AG10803 (cell line): ENCODE measurements around the gene PRR20D.
"Not testable (repeated sequence)": the region's sequence is repeated elsewhere in the genome, so short reads cannot be mapped to it uniquely, and the experiment has no call there.

Experiments used
- DNase-seq: peaks from one replicate; pipeline ENCODE4 v3.0.0; 2010; ENCODE audit warnings: low read depth
- H3K4me3 ChIP-seq: 2 replicates; pipeline ENCODE4 v1.5.1; 2011; ENCODE audit warnings: mild to moderate bottlenecking, low read length, control low read depth
- TF ChIP-seq, protein P1 (sequence below): conservative IDR thresholded peaks from 2 replicates; pipeline ENCODE4 v1.5.1; 2011; ENCODE audit warnings: mild to moderate bottlenecking, low read length, control low read depth, inconsistent platforms

The PRR20D gene

DNA sequence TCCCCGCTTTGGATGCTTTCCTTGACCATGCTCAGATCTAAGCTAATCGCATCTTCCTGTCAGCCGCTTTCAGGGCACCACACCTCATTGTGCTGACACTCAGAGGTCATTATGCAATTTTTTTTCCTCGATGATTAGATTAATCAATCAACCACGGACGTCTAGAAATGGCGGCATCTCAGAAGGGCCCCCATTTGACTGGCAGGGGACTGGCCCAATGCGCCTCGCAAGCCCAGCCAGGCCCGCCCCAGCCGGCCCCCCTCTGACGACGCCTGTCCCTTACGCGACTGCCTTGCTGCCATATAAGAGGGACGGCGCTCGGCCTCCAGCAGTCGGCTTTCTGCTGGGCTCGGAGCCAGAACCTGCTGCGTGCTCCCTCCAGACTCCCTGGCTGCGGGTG lies at the start of gene PRR20D:
Gene PRR20D, plus strand, starts transcription at position 301 of the 400 bp plus-strand sequence. CDS start 387 bp downstream, outside the sequence.
- DNase-seq, H3K4me3 ChIP-seq: not testable (repeated sequence)

DNA sequence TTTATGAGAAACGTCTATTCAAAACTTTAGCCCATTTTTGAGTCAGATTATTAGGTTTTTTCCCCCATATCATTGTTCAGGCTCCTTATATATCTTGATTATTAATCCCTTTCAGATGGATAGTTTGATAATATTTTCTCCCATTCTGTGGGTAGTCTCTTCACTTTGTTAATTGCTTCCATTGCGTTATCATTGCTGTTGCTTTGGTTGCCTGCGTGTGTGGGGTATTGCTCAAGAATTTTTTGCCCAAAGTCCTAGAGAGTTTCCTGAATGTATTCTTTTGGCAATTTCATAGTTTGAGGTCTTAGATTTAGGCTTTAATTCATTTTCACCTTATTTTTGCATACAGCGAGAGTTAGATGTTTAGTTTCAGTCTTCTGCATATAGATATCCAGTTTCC lies 45.5 kb upstream of the PRR20D start:
- H3K4me3 ChIP-seq = no peak overlapping the region
- TF ChIP-seq, protein P1, sequence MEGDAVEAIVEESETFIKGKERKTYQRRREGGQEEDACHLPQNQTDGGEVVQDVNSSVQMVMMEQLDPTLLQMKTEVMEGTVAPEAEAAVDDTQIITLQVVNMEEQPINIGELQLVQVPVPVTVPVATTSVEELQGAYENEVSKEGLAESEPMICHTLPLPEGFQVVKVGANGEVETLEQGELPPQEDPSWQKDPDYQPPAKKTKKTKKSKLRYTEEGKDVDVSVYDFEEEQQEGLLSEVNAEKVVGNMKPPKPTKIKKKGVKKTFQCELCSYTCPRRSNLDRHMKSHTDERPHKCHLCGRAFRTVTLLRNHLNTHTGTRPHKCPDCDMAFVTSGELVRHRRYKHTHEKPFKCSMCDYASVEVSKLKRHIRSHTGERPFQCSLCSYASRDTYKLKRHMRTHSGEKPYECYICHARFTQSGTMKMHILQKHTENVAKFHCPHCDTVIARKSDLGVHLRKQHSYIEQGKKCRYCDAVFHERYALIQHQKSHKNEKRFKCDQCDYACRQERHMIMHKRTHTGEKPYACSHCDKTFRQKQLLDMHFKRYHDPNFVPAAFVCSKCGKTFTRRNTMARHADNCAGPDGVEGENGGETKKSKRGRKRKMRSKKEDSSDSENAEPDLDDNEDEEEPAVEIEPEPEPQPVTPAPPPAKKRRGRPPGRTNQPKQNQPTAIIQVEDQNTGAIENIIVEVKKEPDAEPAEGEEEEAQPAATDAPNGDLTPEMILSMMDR = no peak
- DNase-seq = no peak

DNA sequence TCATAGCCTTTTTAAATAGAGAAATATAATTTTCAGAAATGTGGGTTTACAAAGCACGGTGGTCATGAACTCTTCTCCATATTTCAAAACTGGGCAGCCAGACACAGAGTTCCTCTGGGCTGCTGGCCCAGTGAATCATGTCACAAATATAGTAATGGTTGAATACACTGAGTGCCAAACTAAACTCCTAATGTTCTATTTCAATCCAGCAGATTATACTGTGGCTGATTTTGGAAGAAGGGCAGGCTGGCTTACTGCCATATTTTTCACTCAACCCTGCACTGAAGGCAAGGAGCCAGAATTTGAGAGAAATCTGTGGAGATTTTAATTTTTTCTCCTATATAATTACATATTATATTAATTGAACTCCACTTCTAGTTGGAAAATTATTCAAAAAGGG lies 36.8 kb upstream of the PRR20D start:
- no peak for DNase-seq
- no peak overlapping the region for H3K4me3 ChIP-seq
- TF ChIP-seq, protein P1 = no peak

DNA sequence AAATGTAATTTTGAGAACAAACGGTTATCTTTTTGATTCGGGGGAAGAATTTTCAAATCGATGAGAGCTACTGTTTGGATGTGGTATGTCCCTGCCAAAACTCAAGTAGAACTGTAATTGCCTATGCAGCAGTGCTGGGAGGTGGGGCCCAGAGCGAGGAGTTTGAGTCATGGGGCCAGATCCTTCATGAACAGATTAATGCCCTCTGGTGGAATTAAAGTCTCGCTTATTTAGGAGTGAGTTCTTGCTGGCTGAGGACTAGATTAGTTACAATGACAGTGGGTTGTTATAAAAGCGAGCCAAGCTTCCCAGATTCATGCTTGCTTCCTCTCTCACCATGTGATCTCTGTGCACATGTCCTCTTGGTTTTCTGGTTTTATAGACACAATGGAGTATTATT lies 31.5 kb upstream of the PRR20D start:
- TF ChIP-seq, protein P1 = no peak
- no peak for DNase-seq

DNA sequence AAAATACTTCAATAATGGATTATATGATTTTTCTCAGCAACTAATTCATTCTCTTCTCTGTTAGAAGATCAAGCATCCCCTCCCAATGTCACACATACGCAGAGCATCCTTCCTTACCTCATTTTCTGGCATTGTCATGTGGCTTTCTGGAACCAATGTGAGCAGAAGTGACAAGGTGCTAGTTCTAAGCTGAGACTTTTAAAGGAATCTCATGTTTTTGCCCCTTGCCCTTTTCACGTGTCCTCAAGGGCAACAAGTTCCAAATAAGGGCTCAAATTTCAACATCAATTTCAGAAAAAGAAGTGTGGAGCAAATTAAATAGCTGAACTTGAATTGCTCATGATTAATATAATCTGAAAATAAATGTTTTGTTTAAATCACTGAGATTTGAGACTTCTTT lies 24.3 kb upstream of the PRR20D start:
- no peak overlapping the region for H3K4me3 ChIP-seq
- no peak for DNase-seq

More for the DNA sequence above, 31.5 kb upstream of the PRR20D start:
- H3K4me3 ChIP-seq = no peak overlapping the region

DNA sequence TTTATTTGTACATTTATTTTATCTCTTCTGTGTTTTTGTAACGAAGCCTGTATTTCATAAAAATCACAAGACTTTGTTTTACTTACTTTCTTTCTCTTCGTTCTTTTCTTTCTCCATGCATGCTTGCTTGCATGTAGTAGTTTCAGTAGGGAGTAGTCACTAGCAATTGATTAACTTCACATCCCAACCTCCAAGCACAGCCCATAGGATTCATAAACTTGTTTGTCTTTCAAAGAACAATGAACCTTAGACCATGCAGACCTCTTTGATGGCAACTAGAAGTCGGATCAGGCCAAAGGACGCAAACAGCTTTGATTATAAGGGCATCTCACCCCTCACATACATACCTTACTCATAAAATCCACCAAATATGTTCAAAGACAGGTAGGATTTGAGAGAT lies 22.8 kb upstream of the PRR20D start:
- no peak for DNase-seq
- TF ChIP-seq, protein P1 = no peak
- no peak overlapping the region for H3K4me3 ChIP-seq

More for the DNA sequence above, 24.3 kb upstream of the PRR20D start:
- TF ChIP-seq, protein P1 = no peak

DNA sequence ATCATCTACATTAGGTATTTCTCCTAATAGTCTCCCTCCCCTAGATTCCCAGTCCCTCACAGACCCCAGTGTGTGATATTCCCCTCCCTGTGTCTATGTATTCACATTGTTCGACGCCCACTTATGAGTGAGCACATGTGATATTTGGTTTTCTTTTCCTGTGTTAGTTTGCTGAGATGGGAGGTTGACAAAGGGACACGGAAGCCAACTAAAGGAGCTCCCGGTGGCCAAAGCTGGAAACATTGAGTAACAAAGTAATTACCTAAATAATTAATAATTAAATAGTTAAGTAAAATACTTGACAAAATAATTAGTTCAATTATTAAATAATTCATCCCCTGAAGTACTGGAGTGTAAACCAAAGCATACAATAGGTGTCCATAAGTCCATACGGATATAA lies 21.4 kb upstream of the PRR20D start:
- no peak for DNase-seq
- TF ChIP-seq, protein P1 = no peak

DNA sequence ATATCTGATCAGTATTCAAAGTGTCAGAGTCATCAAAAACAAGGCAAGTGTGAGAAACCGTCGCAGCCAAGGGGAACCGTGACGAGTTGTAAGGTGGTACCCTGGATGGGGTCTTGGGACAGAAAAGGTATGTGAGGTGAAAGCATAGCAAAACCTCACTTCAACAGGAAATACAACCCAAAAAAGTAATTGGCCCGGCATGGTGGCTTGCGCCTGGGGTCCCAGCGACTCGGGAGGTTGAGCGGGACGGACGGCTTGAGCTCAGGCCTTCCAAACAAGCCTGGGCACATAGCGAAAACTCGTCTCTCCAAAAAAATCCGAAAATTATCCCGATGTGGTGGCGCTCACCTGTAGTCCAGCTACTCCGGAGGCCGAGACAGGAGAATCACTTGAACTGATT lies 20.7 kb upstream of the PRR20D start:
- H3K4me3 ChIP-seq, DNase-seq: not testable (repeated sequence)

More for the DNA sequence above, 21.4 kb upstream of the PRR20D start:
- no peak overlapping the region for H3K4me3 ChIP-seq

DNA sequence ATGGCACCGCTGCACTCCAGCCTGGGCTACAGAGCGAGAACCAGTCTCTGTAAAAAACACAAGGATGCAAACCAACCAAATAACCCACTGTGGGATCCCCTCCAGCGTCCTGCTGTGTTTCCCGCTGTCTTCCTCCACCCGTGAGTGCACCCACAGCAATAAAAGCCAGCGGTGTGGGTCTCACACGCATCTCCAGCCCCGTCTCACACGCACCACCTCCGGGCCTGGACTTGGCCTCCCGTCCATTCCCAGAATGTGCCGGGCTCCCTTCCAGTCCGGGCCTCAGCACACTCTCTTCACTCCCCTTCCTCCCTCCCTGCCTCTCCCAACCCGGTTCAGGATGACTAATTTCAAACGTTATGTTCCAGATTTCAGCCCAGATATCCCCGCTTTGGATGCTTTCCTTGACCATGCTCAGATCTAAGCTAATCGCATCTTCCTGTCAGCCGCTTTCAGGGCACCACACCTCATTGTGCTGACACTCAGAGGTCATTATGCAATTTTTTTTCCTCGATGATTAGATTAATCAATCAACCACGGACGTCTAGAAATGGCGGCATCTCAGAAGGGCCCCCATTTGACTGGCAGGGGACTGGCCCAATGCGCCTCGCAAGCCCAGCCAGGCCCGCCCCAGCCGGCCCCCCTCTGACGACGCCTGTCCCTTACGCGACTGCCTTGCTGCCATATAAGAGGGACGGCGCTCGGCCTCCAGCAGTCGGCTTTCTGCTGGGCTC lies 20.0 kb upstream of the PRR20D start, which contains the start of gene PRR20A:
Gene PRR20A, plus strand, starts transcription at position 684 of the 734 bp plus-strand sequence. CDS start 387 bp downstream, outside the sequence.
- H3K4me3 ChIP-seq, DNase-seq: not testable (repeated sequence)

DNA sequence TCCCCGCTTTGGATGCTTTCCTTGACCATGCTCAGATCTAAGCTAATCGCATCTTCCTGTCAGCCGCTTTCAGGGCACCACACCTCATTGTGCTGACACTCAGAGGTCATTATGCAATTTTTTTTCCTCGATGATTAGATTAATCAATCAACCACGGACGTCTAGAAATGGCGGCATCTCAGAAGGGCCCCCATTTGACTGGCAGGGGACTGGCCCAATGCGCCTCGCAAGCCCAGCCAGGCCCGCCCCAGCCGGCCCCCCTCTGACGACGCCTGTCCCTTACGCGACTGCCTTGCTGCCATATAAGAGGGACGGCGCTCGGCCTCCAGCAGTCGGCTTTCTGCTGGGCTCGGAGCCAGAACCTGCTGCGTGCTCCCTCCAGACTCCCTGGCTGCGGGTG lies 13.2 kb upstream of the PRR20D start, which contains the start of gene PRR20B:
Gene PRR20B, plus strand, starts transcription at position 301 of the 400 bp plus-strand sequence. CDS start 387 bp downstream, outside the sequence.
- not testable (repeated sequence) for DNase-seq, H3K4me3 ChIP-seq

DNA sequence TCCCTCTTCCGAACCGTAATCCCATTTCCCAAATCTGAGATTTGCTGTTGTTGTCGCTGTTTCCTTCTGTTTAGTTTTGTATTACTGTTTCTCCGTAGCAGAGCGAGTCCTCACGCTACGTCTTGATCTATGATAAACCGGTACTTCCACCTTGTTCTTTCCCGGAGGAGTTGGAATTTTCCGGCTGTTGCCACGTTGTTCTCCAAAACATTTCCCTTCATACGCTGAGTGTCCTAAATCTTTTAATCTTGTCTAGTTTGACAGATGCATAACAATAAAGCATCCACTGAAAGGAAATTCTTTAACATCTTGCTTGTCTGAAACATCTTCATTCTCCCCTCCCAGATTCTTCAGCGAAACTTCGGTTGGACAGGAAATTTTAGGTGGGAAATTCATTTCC lies 12.3 kb upstream of the PRR20D start:
- H3K4me3 ChIP-seq = not testable (repeated sequence)

DNA sequence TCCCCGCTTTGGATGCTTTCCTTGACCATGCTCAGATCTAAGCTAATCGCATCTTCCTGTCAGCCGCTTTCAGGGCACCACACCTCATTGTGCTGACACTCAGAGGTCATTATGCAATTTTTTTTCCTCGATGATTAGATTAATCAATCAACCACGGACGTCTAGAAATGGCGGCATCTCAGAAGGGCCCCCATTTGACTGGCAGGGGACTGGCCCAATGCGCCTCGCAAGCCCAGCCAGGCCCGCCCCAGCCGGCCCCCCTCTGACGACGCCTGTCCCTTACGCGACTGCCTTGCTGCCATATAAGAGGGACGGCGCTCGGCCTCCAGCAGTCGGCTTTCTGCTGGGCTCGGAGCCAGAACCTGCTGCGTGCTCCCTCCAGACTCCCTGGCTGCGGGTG lies 6.7 kb upstream of the PRR20D start, which contains the start of gene PRR20C:
Gene PRR20C, plus strand, starts transcription at position 301 of the 400 bp plus-strand sequence. CDS start 387 bp downstream, outside the sequence.
- DNase-seq, H3K4me3 ChIP-seq: not testable (repeated sequence)

More for the DNA sequence above, 12.3 kb upstream of the PRR20D start:
- DNase-seq = not testable (repeated sequence)
